GM19372 (cell line): ENCODE results near the gene ARHGEF16.

Experiments used
- ATAC-seq: cut with Tn5 transposase; IDR thresholded peaks from one replicate; pipeline ENCODE4 v1.9.1; 2021; ENCODE audit warnings: mild to moderate bottlenecking, low read depth, moderate library complexity; ENCODE audit not compliant: unreplicated experiment

The ARHGEF16 gene

GRCh38 chr1:3530086-3530925 is 75.8 kb downstream of the ARHGEF16 start:
- no peak for ATAC-seq
